ENCODE data around the gene CLCN4. TPM values are rescaled to one million over a fixed set of nuclear protein-coding genes. Genes with fewer than 3 reads are reported as not detected.

CLCN4 gene
- total RNA-seq, 1 experiment from 2014 or later = 10.0 TPM

GRCh38 chrX:10117301-10117700 lies 39.5 kb upstream of the CLCN4 start:
- POLR2A ChIA-PET = no interaction called here

GRCh38 chrX:10117864-10118377 lies 38.9 kb upstream of the CLCN4 start:
- peaks cover 16% of the 10 kb centered on the region for H3K36me3 Mint-ChIP-seq (ENCODE audit: insufficient read depth, unreplicated experiment)
- no peak overlapping the region for H3K4me3 Mint-ChIP-seq (ENCODE audit: unreplicated experiment)
- TF ChIP-seq CTCF (IDR thresholded peaks at IDR 0.05; ENCODE audit: insufficient read depth in 1 of 2, low read depth in 1 of 2, low read length in 1 of 2, severe bottlenecking in 1 of 2, unreplicated experiment in 1 of 2) = no peak
- POLR2A ChIA-PET = no interaction called here
- intact Hi-C loops (cut with micrococcal nuclease; ENCODE audit: unreplicated experiment) = loop anchor here (2.0 kb wide), 1 partner anchor 55 kb away; no protein-coding TSS in a partner anchor
- Histone ChIP-seq H3K4me3 (ENCODE audit: low read depth, low read length) (no peak overlapping the region), H3K36me3 (ENCODE audit: control insufficient read depth, insufficient read depth, low read length) (no peaks in the 10 kb centered on the region), H3K4me1 (no peaks in the 10 kb centered on the region), H3K27me3 (replicated peaks; ENCODE audit: control insufficient read depth, insufficient read depth, low read length) (no peaks in the 10 kb centered on the region), H3K9me3 (peaks cover 3% of the 10 kb centered on the region; the same call in 1 of the 2 replicates)
- no TSS peak for BruUV-seq (replicated peaks)
- H3K27me3 Mint-ChIP-seq (ENCODE audit: insufficient read depth, unreplicated experiment) = no peaks in the 10 kb centered on the region
- CTCF ChIA-PET = no interaction called here
- DNase-seq = no peak
- no peak overlapping the region for H3K27ac Mint-ChIP-seq (ENCODE audit: unreplicated experiment)
- H3K9me3 Mint-ChIP-seq (ENCODE audit: unreplicated experiment) = no peaks in the 10 kb centered on the region
- no peaks in the 10 kb centered on the region for H3K4me1 Mint-ChIP-seq (ENCODE audit: low read depth, unreplicated experiment)

More at GRCh38 chrX:10117301-10117700, 39.5 kb upstream of the CLCN4 start:
- TF ChIP-seq CTCF (IDR thresholded peaks at IDR 0.05; ENCODE audit: insufficient read depth in 1 of 2, low read depth in 1 of 2, low read length in 1 of 2, severe bottlenecking in 1 of 2, unreplicated experiment in 1 of 2) = no peak
- H3K4me1 Mint-ChIP-seq (ENCODE audit: low read depth, unreplicated experiment) = no peaks in the 10 kb centered on the region
- intact Hi-C loops (cut with micrococcal nuclease; ENCODE audit: unreplicated experiment) = no loop called here
- peaks cover 16% of the 10 kb centered on the region for H3K36me3 Mint-ChIP-seq (ENCODE audit: insufficient read depth, unreplicated experiment)
- no peaks in the 10 kb centered on the region for H3K27me3 Mint-ChIP-seq (ENCODE audit: insufficient read depth, unreplicated experiment)
- Histone ChIP-seq H3K4me1 (no peaks in the 10 kb centered on the region), H3K27me3 (replicated peaks; ENCODE audit: control insufficient read depth, insufficient read depth, low read length) (no peaks in the 10 kb centered on the region), H3K9me3 (peaks cover 3% of the 10 kb centered on the region; the same call in 1 of the 2 replicates), H3K36me3 (ENCODE audit: control insufficient read depth, insufficient read depth, low read length) (no peaks in the 10 kb centered on the region), H3K4me3 (ENCODE audit: low read depth, low read length) (no peak overlapping the region)
- H3K9me3 Mint-ChIP-seq (ENCODE audit: unreplicated experiment) = no peaks in the 10 kb centered on the region
- DNase-seq = no peak
- no peak overlapping the region for H3K27ac Mint-ChIP-seq (ENCODE audit: unreplicated experiment)
- no peak overlapping the region for H3K4me3 Mint-ChIP-seq (ENCODE audit: unreplicated experiment)
- no TSS peak for BruUV-seq (replicated peaks)
- CTCF ChIA-PET = interaction anchor here (1.0 kb wide), 1 partner anchor 16 kb away, joined by 3 read pairs; no protein-coding TSS in a partner anchor

GRCh38 chrX:10118530-10118929 lies 38.2 kb upstream of the CLCN4 start:
- Histone ChIP-seq H3K27me3 (replicated peaks; ENCODE audit: control insufficient read depth, insufficient read depth, low read length) (no peaks in the 10 kb centered on the region), H3K4me1 (no peaks in the 10 kb centered on the region), H3K9me3 (peaks cover 3% of the 10 kb centered on the region; the same call in 1 of the 2 replicates), H3K4me3 (ENCODE audit: low read depth, low read length) (no peak overlapping the region), H3K36me3 (ENCODE audit: control insufficient read depth, insufficient read depth, low read length) (no peaks in the 10 kb centered on the region)
- intact Hi-C loops (cut with micrococcal nuclease; ENCODE audit: unreplicated experiment) = loop anchor here (2.0 kb wide), 1 partner anchor 56 kb away; no protein-coding TSS in a partner anchor
- no peaks in the 10 kb centered on the region for H3K9me3 Mint-ChIP-seq (ENCODE audit: unreplicated experiment)
- POLR2A ChIA-PET = no interaction called here
- H3K27me3 Mint-ChIP-seq (ENCODE audit: insufficient read depth, unreplicated experiment) = no peaks in the 10 kb centered on the region
- H3K4me3 Mint-ChIP-seq (ENCODE audit: unreplicated experiment) = no peak overlapping the region
- no peak for TF ChIP-seq CTCF (IDR thresholded peaks at IDR 0.05; ENCODE audit: insufficient read depth in 1 of 2, low read depth in 1 of 2, low read length in 1 of 2, severe bottlenecking in 1 of 2, unreplicated experiment in 1 of 2)
- DNase-seq = no peak
- peaks cover 16% of the 10 kb centered on the region for H3K36me3 Mint-ChIP-seq (ENCODE audit: insufficient read depth, unreplicated experiment)
- BruUV-seq (replicated peaks) = no TSS peak
- H3K4me1 Mint-ChIP-seq (ENCODE audit: low read depth, unreplicated experiment) = no peaks in the 10 kb centered on the region
- no peak overlapping the region for H3K27ac Mint-ChIP-seq (ENCODE audit: unreplicated experiment)
- CTCF ChIA-PET = no interaction called here

All from Caco-2 (cell line).